CD4-positive, alpha-beta T cell treated with Interleukin-17A for 4 hours (primary cell): ENCODE results near the gene PCDHA1.
"Not testable (repeated sequence)": the region's sequence is repeated elsewhere in the genome, so short reads cannot be mapped to it uniquely, and the experiment has no call there.

ENCODE experiments used
- DNase-seq: peaks from one replicate; pipeline ENCODE4 v3.0.0-alpha.2; 2020; ENCODE audit warnings: mixed read lengths

Gene PCDHA1

DNA sequence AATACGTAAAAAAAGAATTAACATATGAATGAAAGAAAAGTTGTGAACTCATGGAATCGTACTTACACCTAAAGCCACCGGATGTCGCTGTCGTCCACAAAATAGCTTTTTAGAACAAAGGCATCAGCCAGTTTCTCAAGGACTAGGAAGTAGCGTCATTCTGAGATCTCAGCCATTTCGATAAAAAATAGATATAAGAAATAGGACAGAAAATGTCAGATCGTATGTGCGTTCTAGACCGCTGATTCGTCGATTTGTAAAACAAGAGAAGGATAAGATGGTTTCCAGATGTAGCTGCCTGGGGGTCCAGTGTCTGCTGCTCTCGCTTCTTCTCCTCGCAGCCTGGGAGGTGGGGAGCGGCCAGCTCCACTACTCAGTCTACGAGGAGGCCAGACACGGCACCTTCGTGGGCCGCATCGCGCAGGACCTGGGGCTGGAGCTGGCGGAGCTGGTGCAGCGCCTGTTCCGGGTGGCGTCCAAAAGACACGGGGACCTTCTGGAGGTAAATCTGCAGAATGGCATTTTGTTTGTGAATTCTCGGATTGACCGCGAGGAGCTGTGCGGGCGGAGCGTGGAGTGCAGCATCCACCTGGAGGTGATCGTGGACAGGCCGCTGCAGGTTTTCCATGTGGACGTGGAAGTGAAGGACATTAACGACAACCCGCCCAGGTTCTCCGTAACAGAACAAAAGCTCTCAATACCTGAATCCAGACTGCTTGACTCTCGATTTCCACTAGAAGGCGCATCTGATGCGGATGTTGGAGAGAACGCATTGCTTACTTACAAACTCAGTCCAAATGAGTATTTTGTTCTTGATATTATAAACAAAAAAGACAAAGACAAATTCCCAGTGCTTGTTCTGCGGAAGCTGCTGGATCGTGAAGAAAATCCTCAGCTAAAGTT lies 70.1 kb downstream of the PCDHA1 start, which contains the start of gene PCDHA10:
Gene PCDHA10 (plus strand): TSS at position 126 of the 903 bp plus-strand sequence. CDS start 152 bp downstream, at position 278.
- DNase-seq = no peak

DNA sequence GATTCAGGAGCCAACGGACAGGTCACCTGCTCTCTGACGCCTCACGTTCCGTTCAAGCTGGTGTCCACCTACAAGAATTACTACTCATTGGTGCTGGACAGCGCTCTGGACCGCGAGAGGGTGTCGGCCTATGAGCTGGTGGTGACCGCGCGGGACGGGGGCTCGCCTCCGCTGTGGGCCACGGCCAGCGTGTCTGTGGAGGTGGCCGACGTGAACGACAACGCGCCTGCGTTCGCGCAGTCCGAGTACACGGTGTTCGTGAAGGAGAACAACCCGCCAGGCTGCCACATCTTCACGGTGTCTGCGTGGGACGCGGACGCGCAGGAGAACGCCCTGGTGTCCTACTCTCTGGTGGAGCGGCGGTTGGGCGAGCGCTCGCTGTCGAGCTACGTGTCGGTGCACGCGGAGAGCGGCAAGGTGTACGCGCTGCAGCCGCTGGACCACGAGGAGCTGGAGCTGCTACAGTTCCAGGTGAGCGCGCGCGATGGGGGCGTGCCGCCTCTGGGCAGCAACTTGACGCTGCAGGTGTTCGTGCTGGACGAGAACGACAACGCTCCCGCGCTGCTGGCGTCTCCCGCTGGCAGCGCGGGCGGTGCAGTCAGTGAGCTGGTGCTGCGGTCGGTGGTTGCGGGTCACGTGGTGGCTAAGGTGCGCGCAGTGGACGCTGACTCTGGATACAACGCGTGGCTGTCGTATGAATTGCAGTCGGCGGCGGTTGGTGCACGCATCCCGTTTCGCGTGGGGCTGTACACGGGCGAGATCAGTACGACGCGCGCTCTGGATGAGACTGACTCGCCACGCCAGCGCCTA lies 71.4 kb downstream of the PCDHA1 start:
- no peak for DNase-seq

DNA sequence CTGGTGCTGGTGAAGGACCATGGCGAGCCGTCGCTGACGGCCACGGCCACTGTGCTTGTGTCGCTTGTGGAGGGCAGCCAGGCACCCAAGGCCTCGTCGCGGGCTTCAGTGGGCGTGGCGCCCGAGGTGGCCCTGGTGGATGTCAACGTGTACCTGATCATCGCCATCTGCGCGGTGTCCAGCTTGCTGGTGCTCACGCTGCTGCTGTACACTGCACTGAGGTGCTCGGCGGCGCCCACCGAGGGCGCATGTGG lies 72.0 kb downstream of the PCDHA1 start:
- no peak for DNase-seq

DNA sequence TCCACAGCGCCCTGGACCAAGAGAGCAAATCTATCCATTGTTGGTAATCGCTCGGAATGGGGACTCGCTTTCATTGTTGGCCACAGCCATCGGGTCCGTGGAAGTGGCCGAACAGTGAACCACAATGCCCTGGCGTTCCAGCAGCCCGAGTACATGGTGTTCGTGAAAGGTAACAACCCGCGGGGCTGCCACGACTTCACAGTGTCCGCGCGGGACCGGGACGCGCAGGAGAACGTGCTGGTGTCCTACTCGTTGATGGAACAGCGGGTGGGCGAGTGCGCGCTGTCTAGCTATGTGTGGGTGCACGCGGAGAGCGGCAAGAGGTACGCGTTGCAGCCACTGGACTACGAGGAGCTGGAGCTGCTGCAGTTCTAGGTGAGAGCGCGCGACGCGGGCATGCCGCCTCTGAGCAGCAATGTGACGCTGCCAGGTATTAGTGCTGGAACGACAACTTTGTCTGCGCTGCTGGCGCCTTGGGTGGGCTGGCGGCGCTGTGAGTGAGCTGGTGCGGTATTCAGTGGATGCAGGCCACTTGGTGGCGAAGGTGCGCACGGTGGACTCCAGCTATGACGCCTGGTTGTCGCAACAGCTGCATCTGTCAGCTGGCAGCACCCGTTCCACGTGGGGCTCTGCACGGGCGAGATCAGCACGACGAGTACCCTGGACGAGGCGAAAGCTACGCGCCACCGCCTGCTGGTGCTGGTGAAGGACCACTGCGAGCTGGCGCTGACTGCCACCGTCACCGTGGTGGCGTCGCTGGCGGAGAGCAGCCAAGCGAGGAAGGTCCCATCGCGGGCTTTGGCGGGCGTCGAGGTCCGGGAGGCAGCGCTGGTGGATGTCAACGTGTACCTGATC lies 76.7 kb downstream of the PCDHA1 start:
- DNase-seq = no peak

DNA sequence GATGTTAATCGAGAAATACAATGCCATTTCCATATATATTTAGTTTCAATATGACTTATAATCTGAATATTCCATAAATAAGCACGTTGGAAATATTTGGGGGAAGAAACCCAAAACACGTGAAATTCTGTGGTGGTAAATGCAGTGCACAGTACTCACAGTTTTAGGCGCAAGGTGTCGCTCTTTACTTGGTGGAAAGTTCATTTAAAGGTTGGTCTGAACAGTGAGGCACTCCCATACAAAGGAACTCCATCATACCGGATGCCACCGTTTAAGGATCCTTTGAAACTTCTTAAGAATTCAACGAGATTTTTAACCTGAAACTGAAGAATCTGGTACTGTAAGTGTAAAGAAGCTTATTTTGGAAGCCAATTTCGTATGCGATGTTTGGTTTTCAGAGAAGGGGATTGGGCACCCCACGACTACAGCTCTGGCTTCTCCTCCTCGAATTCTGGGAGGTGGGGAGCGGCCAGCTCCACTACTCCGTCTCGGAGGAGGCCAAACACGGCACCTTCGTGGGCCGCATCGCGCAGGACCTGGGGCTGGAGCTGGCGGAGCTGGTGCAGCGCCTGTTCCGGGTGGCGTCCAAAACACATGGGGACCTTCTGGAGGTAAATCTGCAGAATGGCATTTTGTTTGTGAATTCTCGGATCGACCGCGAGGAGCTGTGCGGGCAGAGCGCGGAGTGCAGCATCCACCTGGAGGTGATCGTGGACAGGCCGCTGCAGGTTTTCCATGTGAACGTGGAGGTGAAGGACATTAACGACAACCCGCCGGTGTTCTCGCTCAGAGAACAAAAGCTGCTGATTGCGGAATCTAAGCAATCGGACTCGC lies 83.0 kb downstream of the PCDHA1 start, which contains the start of gene PCDHA11:
Gene PCDHA11 (plus strand): TSS at position 237 of the 834 bp plus-strand sequence. CDS start 147 bp downstream, at position 384.
- DNase-seq = no peak

DNA sequence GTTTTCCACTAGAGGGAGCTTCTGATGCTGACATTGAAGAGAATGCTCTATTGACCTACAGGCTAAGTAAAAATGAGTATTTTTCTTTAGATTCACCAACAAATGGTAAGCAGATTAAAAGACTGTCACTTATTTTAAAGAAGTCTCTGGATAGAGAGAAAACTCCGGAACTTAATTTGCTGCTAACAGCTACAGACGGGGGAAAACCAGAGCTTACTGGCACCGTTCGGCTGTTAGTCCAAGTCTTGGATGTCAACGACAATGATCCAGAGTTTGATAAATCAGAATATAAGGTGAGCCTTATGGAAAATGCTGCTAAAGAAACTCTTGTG lies 83.6 kb downstream of the PCDHA1 start:
- no peak for DNase-seq

DNA sequence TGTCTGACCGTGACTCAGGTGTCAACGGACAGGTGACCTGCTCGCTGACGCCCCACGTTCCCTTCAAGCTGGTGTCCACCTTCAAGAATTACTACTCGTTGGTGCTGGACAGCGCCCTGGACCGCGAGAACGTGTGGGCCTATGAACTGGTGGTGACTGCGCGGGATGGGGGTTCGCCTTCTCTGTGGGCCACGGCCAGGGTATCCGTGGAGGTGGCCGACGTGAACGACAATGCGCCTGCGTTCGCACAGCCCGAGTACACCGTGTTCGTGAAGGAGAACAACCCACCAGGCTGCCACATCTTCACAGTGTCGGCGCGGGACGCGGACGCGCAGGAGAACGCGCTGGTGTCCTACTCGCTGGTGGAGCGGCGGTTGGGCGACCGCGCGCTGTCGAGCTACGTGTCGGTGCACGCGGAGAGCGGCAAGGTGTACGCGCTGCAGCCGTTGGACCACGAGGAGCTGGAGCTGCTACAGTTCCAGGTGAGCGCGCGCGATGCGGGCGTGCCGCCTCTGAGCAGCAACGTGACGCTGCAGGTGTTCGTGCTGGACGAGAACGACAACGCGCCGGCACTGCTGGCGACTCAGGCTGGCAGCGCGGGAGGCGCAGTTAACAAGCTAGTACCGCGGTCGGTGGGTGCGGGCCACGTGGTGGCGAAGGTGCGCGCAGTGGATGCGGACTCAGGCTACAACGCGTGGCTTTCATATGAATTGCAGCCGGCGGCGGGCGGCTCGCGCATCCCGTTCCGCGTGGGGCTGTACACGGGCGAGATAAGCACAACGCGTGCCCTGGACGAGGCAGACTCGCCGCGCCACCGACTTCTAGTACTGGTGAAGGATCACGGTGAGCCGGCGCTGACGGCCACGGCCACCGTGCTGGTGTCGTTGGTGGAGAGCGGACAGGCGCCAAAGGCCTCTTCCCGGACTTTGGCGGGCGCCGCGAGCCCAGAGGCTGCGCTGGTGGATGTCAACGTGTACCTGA lies 84.6 kb downstream of the PCDHA1 start:
- no peak for DNase-seq

DNA sequence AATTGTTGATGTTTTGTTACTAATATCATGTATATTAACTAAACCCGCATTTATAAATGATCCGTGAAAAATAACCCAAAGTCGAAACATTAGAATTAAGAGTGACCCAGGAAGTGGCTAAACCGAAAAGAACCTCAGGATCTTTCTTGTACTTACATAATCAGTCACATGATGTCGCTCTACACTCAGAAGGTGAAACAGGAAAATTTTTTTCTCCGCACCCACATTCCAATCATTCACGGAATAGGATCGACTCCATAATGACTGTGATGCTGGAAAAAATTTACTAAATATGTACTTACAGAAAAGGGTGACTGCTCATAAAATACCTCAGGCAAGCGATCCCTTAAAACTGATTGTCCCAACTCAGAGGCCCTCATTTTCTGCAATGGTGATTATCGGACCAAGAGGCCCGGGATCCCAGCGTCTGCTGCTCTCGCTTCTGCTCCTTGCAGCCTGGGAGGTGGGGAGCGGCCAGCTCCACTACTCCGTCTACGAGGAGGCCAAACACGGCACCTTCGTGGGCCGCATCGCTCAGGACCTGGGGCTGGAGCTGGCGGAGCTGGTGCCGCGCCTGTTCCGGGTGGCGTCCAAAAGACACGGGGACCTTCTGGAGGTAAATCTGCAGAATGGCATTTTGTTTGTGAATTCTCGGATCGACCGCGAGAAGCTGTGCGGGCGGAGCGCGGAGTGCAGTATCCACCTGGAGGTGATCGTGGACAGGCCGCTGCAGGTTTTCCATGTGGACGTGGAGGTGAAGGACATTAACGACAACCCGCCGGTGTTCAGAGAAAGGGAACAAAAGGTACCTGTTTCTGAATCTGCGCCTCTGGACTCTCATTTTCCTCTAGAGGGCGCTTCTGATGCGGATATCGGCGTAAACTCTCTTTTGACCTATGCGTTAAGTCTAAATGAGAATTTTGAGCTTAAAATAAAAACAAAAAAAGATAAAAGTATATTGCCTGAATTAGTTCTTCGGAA lies 89.4 kb downstream of the PCDHA1 start, which contains the start of gene PCDHA12:
Gene PCDHA12 (plus strand): TSS at position 224 of the 981 bp plus-strand sequence. CDS start 165 bp downstream, at position 389.
- no peak for DNase-seq

DNA sequence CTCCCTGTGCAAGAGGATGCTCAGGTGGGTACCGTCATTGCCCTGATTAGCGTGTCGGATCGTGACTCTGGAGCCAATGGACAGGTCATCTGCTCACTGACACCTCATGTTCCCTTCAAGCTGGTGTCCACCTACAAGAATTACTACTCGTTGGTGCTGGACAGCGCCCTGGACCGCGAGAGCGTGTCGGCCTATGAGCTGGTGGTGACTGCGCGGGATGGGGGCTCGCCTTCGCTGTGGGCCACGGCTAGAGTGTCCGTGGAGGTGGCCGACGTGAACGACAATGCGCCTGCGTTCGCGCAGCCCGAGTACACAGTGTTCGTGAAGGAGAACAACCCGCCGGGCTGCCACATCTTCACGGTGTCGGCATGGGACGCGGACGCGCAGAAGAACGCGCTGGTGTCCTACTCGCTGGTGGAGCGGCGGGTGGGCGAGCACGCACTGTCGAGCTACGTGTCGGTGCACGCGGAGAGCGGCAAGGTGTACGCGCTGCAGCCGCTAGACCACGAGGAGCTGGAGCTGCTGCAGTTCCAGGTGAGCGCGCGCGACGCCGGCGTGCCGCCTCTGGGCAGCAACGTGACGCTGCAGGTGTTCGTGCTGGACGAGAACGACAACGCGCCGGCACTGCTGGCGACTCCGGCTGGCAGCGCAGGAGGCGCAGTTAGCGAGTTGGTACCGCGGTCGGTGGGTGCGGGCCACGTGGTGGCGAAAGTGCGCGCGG lies 90.8 kb downstream of the PCDHA1 start:
- not testable (repeated sequence) for DNase-seq

DNA sequence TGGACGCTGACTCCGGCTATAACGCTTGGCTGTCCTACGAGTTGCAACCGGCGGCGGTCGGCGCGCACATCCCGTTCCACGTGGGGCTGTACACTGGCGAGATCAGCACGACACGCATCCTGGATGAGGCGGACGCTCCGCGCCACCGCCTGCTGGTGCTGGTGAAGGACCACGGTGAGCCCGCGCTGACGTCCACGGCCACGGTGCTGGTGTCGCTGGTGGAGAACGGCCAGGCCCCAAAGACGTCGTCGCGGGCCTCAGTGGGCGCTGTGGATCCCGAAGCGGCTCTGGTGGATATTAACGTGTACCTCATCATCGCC lies 91.3 kb downstream of the PCDHA1 start:
- DNase-seq = no peak

DNA sequence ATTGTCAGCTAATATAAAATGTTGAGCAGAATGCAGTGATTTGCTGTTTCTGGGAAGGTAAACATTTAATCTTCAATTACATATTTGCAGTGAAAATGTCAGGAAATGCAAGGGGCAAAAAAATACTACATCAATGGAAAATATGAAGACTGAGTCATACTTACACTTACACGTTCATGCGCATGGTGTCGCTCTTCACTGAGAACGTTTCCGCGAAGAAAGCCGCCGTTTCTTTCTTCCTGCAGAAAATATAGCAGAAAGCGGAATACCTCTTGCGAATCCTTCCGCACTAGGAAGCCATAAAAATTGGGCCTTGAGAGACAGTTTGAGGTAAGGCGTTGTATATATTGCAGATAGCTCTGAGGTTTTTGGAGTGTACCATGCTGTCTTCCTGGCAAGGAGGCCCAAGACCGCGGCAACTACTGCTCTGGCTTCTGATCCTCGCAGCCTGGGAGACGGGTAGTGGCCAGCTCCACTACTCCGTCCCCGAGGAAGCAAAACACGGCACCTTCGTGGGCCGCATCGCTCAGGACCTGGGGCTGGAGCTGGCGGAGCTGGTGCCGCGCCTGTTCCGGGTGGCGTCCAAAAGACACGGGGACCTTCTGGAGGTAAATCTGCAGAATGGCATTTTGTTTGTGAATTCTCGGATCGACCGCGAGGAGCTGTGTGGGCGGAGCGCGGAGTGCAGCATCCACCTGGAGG lies 96.1 kb downstream of the PCDHA1 start, which contains the start of gene PCDHA13:
Gene PCDHA13 (plus strand): TSS at position 236 of the 702 bp plus-strand sequence. CDS start 145 bp downstream, at position 381.
- DNase-seq = no peak

DNA sequence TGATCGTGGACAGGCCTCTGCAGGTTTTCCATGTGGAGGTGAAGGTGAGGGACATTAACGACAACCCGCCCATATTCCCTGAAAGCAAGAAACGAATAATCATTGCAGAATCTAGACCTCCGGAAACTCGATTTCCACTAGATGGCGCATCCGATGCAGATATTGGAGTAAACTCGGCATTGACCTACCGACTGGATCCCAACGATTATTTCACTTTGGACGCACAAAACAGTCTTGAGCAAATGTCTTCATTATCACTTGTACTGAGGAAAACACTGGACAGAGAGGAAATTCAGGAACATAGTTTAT lies 96.6 kb downstream of the PCDHA1 start:
- no peak for DNase-seq

DNA sequence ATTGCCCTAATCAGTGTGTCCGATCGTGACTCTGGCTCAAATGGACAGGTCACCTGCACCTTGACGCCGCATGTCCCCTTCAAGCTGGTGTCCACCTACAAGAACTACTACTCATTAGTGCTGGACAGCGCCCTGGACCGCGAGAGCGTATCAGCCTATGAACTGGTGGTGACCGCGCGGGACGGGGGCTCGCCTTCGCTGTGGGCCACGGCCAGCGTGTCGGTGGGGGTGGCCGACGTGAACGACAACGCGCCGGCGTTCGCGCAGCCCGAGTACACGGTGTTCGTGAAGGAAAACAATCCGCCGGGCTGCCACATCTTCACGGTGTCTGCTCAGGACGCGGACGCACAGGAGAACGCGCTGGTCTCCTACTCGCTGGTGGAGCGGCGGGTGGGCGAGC lies 97.4 kb downstream of the PCDHA1 start:
- no peak for DNase-seq

DNA sequence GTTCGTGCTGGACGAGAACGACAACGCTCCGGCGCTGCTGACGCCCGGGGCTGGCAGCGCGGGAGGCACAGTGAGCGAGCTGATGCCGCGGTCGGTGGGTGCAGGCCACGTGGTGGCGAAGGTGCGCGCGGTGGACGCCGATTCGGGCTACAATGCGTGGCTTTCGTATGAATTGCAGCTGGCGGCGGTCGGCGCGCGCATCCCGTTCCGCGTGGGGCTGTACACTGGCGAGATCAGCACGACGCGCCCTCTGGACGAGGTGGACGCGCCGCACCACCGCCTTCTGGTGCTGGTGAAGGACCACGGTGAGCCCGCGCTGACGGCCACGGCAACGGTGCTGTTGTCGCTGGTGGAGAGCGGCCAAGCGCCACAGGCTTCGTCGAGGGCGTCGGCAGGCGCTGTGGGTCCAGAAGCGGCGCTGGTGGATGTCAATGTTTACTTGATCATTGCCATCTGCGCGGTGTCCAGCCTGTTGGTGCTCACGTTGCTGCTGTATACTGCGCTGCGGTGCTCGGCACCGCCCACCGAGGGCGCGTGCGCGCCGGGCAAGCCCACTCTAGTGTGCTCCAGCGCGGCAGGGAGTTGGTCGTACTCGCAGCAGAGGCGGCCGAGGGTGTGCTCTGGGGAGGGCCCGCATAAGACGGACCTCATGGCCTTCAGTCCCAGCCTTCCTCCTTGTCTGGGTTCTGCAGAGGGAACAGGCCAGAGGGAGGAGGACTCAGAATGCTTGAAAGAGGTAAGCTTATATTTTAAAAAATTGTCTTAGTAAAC lies 98.2 kb downstream of the PCDHA1 start:
- DNase-seq = no peak

DNA sequence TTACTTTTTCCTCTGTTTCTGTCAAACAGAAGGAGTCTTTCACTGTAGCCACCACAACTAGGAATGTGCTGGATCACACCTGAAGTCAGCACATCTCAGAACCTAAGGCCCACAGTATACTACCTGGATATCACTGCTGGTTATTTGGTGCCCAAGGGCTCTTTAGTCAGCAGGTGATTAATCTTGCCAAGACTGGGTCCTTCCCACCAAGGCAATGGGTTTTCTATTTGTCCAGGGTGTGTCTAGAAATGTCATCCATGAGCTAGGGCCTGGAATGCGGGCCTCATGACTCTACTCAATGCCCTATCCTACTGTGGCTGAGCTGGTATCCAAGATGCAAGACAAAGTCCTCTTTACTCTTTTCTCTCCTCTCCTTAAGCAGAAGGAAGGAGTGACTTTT lies 130.4 kb downstream of the PCDHA1 start:
- no peak for DNase-seq

DNA sequence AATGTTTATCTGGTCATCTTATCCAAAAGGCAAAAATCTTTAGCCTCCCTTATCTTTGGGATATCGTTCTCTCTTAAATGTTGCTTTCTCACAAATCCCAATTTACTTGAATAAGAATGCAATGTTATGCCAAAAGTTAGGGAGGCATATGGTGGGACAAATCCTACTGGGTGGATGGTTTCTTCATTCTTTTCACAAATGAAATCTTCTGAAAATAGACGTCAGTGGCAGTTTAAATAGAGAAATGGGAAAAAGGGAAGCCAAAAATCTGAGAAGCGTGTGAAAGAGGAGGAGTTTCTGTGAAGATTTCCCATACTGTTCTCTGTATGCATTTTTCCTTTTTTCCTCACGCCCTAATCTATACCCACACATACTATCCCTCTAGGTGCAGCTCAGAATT lies 137.7 kb downstream of the PCDHA1 start:
- DNase-seq = no peak

DNA sequence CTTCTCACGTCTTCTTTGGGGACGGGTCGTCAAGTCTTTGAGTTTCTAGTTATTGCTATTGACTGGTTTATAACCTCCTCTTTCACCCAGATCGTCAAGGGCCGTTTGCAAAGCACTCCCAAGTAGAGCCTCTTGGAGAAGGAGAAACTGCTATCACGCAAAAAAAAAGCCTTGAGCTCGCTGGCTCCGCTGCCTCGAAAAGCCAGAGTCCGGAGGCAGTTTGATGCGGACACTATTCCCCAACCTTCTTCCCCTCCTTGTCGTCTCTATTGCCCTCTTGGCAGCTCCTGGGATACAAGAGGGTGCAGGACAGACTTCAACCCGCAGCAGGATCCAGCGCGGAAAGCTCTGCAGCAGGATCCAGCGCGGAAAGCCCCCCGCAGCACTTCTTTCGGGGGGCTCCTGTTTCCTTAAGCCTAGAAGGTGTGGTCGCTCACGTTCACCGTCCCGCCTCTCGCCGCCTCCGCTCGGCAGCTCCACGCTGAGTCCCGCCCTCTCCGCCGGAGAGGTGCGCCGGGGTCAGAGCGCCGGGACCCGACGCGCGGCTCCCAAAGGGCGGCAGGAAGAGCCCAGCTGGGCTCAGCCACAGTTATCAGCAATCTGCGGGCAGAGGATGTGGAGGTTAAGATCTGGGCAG lies 140.0 kb downstream of the PCDHA1 start, which contains the start of gene PCDHAC1:
Gene PCDHAC1 (plus strand): TSS at position 494 of the 637 bp plus-strand sequence. CDS start 594 bp downstream, outside the sequence.
- DNase-seq = no peak
